Activated T-cell treated with anti-CD3 and anti-CD28 coated beads, Interleukin-2, amount 50 U/mL, for 72 hours (primary cell): Measurements from ENCODE around the gene BAG3. TPM values are rescaled to one million over a fixed set of nuclear protein-coding genes. Genes with fewer than 3 reads are reported as not detected.
"Not testable (repeated sequence)": the region's sequence is repeated elsewhere in the genome, so short reads cannot be mapped to it uniquely, and the experiment has no call there.

Experiments used
- ATAC-seq, 2 donors: fragments of 150-1000 bp; cut with Tn5 transposase; replicated peaks in 1 of 2; 2 replicates each; pipeline ENCODE4 v1.10.0; 2021; ENCODE audit warnings: moderate library complexity in 2 of 2, mild to moderate bottlenecking in 1 of 2
- DNase-seq, 2 donors: peaks; one replicate each; pipeline ENCODE4 v3.0.0; 2021 to 2022; ENCODE audit warnings: mixed read lengths in 1 of 2
- H3K27ac Mint-ChIP-seq: one replicate; pipeline ENCODE4 v1.8.0; 2022; ENCODE audit warnings: mild to moderate bottlenecking, moderate library complexity, mixed read lengths
- H3K27me3 Mint-ChIP-seq: one replicate; pipeline ENCODE4 v1.8.0; 2022; ENCODE audit warnings: low read depth, mixed read lengths
- H3K36me3 Mint-ChIP-seq, 2 donors: one replicate each; pipeline ENCODE4 v1.8.0; 2022; ENCODE audit warnings: mixed read lengths in 2 of 2, mild to moderate bottlenecking in 1 of 2; ENCODE audit not compliant: insufficient read depth in 2 of 2
- H3K4me1 Mint-ChIP-seq: one replicate; pipeline ENCODE4 v1.8.0; 2022; ENCODE audit warnings: low read depth, mixed read lengths
- H3K4me3 Mint-ChIP-seq, 2 donors: one replicate each; pipeline ENCODE4 v1.8.0; 2022; ENCODE audit warnings: mild to moderate bottlenecking in 2 of 2, mixed read lengths in 2 of 2, moderate library complexity in 2 of 2
- H3K9me3 Mint-ChIP-seq, 2 donors: one replicate each; pipeline ENCODE4 v1.8.0; 2022; ENCODE audit warnings: mixed read lengths in 2 of 2
- total RNA-seq, 2 donors: library from RNA; stranded (reverse); gene quantifications; one replicate each; pipeline ENCODE4 v1.2.3, GENCODE V29; 2022

BAG3 gene
- total RNA-seq, 2 donors from 2014 or later: 16.4 to 22.1 TPM

DNA sequence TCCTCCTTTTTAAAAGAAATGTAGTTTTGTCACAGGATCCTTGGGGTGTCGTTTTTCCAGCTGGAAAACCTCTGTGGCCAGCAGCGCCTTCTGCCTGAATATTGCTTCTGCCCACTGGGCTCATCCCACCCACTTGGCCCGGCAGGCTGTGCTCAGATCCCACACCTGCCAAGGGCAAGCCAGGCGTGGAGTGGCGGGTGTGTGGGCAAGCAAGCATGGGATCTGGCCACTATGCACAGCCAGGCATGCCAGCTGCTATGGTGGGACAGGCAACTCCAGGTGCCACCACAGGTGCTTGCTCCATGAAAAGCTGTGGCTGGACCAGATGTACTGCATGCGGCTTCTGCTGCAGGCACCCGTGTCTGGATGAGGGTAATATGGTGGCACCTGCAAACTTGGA lies 43.4 kb downstream of the BAG3 start:
- H3K9me3 Mint-ChIP-seq: peaks cover 0 to 2% of the 10 kb centered on the region in 2 donors
- no peaks in the 10 kb centered on the region for H3K36me3 Mint-ChIP-seq
- H3K27ac Mint-ChIP-seq: no peak overlapping the region
- H3K27me3 Mint-ChIP-seq: peaks cover 13% of the 10 kb centered on the region
- ATAC-seq (no peak), DNase-seq (no peak)
- H3K4me3 Mint-ChIP-seq: no peak overlapping the region
- H3K4me1 Mint-ChIP-seq: no peaks in the 10 kb centered on the region

DNA sequence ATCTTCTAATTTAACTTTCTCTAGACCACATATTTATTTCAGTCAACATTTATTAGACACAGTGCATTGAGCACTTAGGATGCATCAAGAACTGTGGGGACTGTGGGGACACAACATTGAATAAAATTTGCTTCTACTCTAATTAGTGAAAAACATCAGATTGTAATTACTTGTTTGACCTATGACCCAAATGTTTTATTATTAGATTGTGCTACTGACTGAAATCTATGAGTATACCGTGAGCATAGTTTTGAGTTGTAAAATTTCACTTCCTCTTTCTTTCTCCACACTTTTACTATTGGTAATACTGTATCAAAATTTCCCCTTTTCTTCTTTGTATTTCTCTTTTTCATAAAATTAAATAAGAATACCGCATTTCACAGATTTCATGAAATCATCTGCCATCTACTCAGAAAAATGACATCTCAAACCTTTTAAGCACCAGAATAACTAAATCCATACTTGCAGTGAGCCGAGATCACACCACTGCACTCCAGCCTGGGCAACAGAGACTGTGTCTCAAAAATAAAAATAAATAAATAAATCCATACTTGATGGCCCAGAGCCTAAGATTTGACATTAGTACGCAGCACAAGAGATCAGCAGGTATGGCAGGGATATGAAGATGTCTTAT lies 49.3 kb downstream of the BAG3 start:
- no peaks in the 10 kb centered on the region for H3K27me3 Mint-ChIP-seq
- ATAC-seq (no peak), DNase-seq (no peak)
- peaks cover 7 to 20% of the 10 kb centered on the region in 2 donors for H3K36me3 Mint-ChIP-seq
- H3K4me3 Mint-ChIP-seq: no peak overlapping the region
- H3K4me1 Mint-ChIP-seq: peaks cover 51% of the 10 kb centered on the region
- H3K9me3 Mint-ChIP-seq: peaks cover 4 to 6% of the 10 kb centered on the region in 2 donors
- H3K27ac Mint-ChIP-seq: peak overlapping the region; percentile 47

DNA sequence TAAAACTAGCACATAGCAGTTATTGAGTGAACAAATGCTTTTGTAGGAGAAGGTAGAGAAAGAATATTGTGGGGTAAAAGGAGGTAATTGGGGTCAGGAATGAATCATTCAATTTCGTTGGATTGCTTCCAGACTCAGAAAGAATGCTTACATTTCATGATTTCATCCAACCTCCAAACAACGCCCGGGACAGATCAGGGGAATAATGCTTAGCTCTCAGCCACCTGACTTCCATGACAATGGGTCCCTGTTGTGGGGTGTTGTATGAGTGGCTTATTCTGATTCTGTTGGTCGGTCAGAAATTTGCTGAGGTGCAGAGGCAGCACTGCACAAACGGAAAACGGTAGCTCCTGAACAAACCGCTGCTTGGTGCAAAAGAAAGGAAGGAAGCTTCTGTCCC lies 50.7 kb downstream of the BAG3 start:
- no peak overlapping the region for H3K4me3 Mint-ChIP-seq
- peaks cover 9 to 12% of the 10 kb centered on the region in 2 donors for H3K9me3 Mint-ChIP-seq
- H3K4me1 Mint-ChIP-seq: peaks cover 64% of the 10 kb centered on the region
- peak overlapping the region; percentile 38 for H3K27ac Mint-ChIP-seq
- H3K27me3 Mint-ChIP-seq: no peaks in the 10 kb centered on the region
- H3K36me3 Mint-ChIP-seq: peaks cover 15 to 31% of the 10 kb centered on the region in 2 donors
- ATAC-seq: no peak
- no peak for DNase-seq

DNA sequence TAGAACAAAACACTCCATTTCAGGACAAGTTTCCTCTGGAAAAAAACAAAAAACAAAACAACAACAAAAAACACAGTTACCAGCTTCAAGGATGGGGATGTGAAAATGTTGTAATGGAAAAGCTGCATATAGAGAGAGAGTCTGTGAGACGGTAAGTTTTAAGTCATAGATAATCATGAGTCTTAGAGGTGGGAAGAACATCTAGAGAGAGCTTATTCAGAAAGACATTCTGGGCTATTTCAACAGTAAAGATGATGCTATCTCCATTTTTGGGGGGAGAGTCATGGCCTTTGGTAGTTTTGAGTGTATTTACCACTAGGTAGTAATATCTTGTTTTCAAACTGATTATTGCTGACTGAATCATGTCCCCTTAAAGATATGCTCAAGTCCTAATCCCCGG lies 51.4 kb downstream of the BAG3 start:
- Mint-ChIP-seq H3K27me3 (no peaks in the 10 kb centered on the region), H3K36me3 (peaks cover 18 to 38% of the 10 kb centered on the region in 2 donors), H3K4me1 (peaks cover 71% of the 10 kb centered on the region), H3K9me3 (peaks cover 11 to 15% of the 10 kb centered on the region in 2 donors), H3K27ac (peak overlapping the region; percentile 95), H3K4me3 (peak overlapping the region; percentile 41 to 86)
- DNase-seq (no peak), ATAC-seq (peak; percentile 75 to 76)

DNA sequence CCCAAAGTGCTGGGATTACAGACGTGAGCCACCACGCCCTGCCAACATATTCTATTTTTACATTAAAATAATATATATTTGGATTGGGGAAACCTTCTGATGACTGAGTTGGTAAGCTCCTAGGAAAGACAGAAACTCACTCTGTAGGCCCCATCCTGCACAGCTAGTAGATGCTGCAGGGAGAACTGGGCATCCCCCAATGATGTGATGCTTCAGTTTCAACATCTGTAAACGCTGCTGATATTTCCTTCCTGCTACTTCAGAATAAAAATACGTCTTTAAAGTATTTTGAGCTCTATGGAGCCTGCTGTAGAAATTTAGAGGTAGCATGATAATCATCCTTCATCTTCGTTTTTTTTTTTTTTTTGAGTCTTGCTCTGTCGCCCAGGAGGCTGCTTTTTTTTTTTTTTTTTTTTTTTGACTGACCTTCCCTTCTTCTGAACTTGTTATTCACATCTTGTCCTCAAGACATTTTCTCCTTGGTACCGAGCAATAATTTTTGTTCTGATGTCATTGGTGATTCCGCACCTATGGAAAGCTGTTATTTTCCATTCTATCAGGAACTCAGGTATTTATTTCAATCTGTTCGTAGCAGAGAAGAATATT lies 52.8 kb downstream of the BAG3 start:
- H3K27ac Mint-ChIP-seq: peak overlapping the region; percentile 99
- DNase-seq (peak; percentile 27 to 33), ATAC-seq (peak; percentile 21 to 30)
- H3K36me3 Mint-ChIP-seq: peaks cover 25 to 49% of the 10 kb centered on the region in 2 donors
- H3K27me3 Mint-ChIP-seq: no peaks in the 10 kb centered on the region
- H3K4me3 Mint-ChIP-seq: peak overlapping the region; percentile 76 to 88
- H3K4me1 Mint-ChIP-seq: peaks cover 86% of the 10 kb centered on the region
- peaks cover 11 to 15% of the 10 kb centered on the region in 2 donors for H3K9me3 Mint-ChIP-seq

DNA sequence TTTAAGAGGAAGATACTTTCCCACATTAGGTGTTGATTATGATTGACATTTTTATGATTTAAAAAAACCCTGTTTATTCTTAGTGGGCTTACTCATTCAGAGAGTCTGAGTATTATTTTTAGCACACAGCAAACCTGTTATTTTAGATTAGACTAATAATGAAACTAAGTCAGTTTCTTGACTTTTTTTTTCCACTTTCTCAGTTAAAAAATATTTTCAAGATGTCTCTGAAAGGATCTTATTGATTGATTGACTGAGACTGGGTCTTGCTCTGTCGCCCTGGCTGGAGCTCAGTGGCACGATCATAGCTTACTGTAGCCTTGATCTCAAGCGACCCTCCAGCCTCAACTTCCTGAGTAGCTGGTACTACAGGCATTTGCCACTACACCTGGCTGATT lies 54.3 kb downstream of the BAG3 start:
- H3K4me3 Mint-ChIP-seq: peak overlapping the region; percentile 76 to 88
- peaks cover 31 to 60% of the 10 kb centered on the region in 2 donors for H3K36me3 Mint-ChIP-seq
- DNase-seq (peak in 1 of 2 donors; percentile 45), ATAC-seq (peak; percentile 38 to 57)
- H3K27ac Mint-ChIP-seq: peak overlapping the region; percentile 99
- H3K4me1 Mint-ChIP-seq: peaks cover 90% of the 10 kb centered on the region
- peaks cover 15 to 22% of the 10 kb centered on the region in 2 donors for H3K9me3 Mint-ChIP-seq
- no peaks in the 10 kb centered on the region for H3K27me3 Mint-ChIP-seq

DNA sequence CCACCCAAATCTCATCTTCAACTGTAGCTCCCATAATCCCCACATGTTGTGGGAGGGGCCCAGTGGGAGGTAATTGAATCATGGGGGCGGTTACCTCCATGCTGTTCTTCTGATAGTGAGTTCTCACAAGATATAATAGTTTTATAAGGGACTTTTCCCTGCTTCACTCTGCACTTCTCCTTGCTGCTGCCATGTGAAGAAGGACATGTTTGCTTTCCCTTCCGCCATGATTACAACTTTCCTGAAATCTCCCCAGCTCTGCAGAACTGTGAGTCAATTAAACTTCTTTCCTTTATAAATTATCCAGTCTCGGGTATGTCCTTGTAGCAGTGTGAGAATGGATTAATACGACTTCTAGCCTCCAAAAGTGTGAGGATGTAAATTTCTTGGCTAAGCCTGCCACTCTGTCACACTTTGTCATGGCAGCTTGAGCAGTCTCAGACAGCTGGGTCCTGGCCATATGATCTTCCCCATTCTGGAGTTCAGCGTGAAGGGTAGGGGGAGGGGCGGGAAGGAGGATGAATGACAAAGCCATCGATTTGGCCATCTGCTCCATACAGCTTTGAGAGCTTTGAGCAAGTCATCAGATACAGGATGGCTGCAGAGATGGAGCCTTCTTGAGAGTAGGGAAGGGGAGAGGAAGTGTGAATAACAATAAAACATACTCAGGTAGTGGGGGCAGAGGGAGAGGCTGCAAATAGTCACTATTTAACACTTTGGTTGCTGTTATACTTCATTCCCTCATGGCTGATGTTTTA lies 55.5 kb downstream of the BAG3 start:
- DNase-seq (no peak), ATAC-seq (no peak)
- H3K4me1 Mint-ChIP-seq: peaks cover 78% of the 10 kb centered on the region
- no peaks in the 10 kb centered on the region for H3K27me3 Mint-ChIP-seq
- H3K27ac Mint-ChIP-seq: peak overlapping the region; percentile 36
- H3K36me3 Mint-ChIP-seq: peaks cover 37 to 67% of the 10 kb centered on the region in 2 donors
- H3K9me3 Mint-ChIP-seq: peaks cover 18 to 26% of the 10 kb centered on the region in 2 donors
- H3K4me3 Mint-ChIP-seq: no peak overlapping the region

DNA sequence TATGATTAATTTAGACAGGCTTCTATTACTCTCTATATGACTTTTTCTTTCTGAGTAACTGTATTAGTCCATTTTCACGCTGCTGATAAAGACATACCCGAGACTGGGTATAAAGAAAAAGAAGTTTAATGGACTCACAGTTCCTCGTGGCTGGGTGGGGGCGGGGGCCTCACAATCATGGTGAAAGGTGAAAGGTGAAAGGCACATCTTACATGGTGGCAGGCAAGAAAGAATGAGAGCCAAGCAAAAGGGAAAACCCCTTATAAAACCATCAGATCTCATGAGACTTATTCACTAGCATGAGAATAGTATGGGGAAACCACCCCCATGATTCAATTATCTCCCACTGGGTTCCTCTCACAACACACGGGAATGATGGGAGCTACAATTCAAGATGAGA lies 56.2 kb downstream of the BAG3 start:
- not testable (repeated sequence) for H3K27me3 Mint-ChIP-seq, ATAC-seq, DNase-seq
- peaks cover 39 to 72% of the 10 kb centered on the region in 2 donors for H3K36me3 Mint-ChIP-seq
- peaks cover 18 to 28% of the 10 kb centered on the region in 2 donors for H3K9me3 Mint-ChIP-seq
- H3K27ac Mint-ChIP-seq: peak overlapping the region; percentile 67
- H3K4me1 Mint-ChIP-seq: peaks cover 71% of the 10 kb centered on the region
- H3K4me3 Mint-ChIP-seq: peak overlapping the region in 1 of 2 donors; percentile 26

DNA sequence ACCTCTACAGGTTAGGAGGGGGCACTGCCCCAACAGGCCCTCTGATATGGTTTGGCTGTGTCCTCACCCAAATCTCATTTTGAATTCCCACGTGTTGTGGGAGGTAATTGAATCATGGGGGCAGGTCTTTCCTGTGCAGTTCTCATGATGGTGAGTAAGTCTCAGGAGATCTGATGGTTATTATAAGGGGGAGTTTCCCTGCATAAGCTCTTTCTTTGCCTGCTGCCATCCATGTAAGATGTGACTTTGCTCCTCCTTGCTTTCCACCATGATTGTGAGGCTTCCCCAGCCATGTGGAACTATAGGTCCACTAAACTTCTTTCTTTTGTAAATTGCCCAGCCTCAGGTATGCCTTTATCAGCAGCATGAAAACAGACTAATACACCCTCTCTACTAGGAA lies 59.8 kb downstream of the BAG3 start:
- peaks cover 14 to 25% of the 10 kb centered on the region in 2 donors for H3K9me3 Mint-ChIP-seq

DNA sequence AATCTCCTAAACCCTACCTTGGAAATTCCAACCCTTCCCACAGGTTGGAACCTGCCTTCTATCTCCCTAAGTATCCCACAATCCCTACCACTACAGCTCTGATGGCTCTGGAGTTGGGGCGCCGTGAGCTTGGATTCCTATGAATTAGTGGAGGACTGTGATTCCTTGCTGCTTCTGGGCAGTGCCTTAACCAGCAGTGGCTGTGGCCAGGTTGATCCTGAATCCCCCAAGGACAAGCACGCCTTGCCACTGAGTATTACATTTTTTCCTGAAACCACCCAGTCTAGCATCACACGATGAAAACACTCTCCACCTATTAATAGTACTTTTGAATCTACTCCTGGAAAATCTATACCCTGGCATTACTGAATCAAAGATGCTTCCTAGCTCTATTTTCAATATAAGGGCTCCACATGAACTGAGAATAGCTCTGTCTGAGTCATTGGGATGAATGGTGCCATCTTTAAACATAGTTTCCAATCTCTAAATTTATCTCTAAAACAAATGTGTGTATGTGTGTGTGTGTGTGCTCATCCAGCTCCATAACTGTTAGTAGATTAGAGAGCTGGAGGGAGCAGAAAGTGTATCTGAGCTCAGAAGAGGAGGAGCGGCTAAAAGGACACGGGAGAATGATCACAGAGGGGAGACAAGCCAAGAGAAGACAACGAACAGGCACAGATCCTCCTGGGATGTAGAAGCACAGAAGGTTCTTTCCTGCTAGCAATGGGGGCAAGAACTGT lies 62.7 kb downstream of the BAG3 start:
- H3K4me3 Mint-ChIP-seq: no peak overlapping the region
- peaks cover 14 to 30% of the 10 kb centered on the region in 2 donors for H3K36me3 Mint-ChIP-seq
- no peak overlapping the region for H3K27ac Mint-ChIP-seq
- H3K27me3 Mint-ChIP-seq: no peaks in the 10 kb centered on the region
- H3K4me1 Mint-ChIP-seq: peaks cover 19% of the 10 kb centered on the region
- H3K9me3 Mint-ChIP-seq: peaks cover 7 to 15% of the 10 kb centered on the region in 2 donors
- DNase-seq (no peak), ATAC-seq (no peak)

More for the DNA sequence above, 59.8 kb downstream of the BAG3 start:
- DNase-seq, H3K27ac Mint-ChIP-seq, H3K27me3 Mint-ChIP-seq, ATAC-seq, H3K4me3 Mint-ChIP-seq: not testable (repeated sequence)
- Mint-ChIP-seq H3K4me1 (peaks cover 48% of the 10 kb centered on the region), H3K36me3 (peaks cover 30 to 55% of the 10 kb centered on the region in 2 donors)

DNA sequence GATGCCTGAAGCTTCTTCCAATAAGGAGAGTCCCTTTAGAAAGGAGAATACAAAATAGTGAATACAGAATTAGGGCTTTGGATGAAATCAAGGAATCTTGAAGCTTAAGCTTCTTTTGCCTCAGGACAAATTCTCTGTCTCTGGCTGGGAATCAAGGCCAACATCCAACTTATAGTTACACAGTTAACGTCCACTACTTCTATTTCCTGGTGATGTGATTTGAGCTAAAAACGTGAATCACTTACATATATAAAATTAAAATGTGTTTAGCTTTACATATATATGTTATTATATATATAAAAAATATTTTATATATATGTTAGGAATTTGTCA lies 63.3 kb downstream of the BAG3 start:
- Mint-ChIP-seq H3K4me3 (no peak overlapping the region), H3K36me3 (peaks cover 13 to 27% of the 10 kb centered on the region in 2 donors), H3K9me3 (peaks cover 7 to 14% of the 10 kb centered on the region in 2 donors), H3K27me3 (no peaks in the 10 kb centered on the region), H3K4me1 (peaks cover 14% of the 10 kb centered on the region), H3K27ac (no peak overlapping the region)
- DNase-seq (no peak), ATAC-seq (no peak)

DNA sequence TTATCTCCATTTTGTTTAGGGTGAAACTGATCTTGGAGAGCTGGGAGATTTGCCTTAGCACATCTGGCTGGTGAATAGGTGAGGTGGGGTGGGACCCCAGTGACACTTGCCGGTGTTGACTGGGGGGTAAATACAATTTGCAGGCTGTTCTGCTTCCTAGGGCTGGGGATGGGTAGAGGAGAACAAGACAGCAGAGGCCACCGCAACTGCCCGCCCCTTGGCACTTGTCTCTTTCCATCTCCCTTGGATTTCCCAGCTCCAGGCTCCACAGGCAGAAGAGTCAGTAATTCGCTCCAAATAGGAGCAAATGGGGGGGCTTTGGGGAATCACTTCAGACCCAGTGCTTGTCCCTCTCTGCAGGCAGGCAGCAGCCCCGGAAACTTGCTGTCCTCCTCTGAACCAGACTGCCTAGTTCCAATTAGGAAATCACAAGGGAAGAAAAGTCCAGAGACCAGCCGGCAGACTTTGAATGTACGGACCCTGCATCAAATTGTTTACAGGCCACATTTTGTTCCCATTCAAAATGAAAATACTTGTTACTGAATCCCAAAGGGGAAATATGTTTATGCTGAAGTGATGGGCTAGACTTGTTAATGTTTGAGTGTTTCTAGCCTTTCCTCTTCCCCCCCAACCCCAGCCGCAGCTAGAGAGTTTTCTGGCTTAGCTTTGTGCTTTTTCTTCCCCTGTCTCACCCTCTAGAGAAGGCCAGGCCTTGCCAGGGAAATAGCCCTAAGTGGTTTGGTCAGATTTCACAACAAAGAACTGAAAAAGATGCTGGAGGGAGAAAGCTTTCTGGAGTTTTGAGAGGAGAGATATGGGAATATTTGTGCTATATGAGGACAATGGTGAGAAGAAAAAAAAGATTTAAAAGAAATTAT lies 64.7 kb downstream of the BAG3 start:
- H3K27me3 Mint-ChIP-seq: no peaks in the 10 kb centered on the region
- peaks cover 7% of the 10 kb centered on the region for H3K4me1 Mint-ChIP-seq
- DNase-seq: no peak
- no peak overlapping the region for H3K4me3 Mint-ChIP-seq
- H3K9me3 Mint-ChIP-seq: peaks cover 0 to 8% of the 10 kb centered on the region in 2 donors
- peaks cover 6 to 15% of the 10 kb centered on the region in 2 donors for H3K36me3 Mint-ChIP-seq
- no peak overlapping the region for H3K27ac Mint-ChIP-seq
- ATAC-seq: no peak
